EH (cell line): Measurements from ENCODE around the gene DENND1A.
"Not testable (repeated sequence)": the region's sequence is repeated elsewhere in the genome, so short reads cannot be mapped to it uniquely, and the experiment has no call there.

ENCODE experiments used
- DNase-seq: peaks from one replicate; pipeline ENCODE4 v3.0.0-alpha.2; 2015; ENCODE audit warnings: low read depth

DENND1A gene, protein sequence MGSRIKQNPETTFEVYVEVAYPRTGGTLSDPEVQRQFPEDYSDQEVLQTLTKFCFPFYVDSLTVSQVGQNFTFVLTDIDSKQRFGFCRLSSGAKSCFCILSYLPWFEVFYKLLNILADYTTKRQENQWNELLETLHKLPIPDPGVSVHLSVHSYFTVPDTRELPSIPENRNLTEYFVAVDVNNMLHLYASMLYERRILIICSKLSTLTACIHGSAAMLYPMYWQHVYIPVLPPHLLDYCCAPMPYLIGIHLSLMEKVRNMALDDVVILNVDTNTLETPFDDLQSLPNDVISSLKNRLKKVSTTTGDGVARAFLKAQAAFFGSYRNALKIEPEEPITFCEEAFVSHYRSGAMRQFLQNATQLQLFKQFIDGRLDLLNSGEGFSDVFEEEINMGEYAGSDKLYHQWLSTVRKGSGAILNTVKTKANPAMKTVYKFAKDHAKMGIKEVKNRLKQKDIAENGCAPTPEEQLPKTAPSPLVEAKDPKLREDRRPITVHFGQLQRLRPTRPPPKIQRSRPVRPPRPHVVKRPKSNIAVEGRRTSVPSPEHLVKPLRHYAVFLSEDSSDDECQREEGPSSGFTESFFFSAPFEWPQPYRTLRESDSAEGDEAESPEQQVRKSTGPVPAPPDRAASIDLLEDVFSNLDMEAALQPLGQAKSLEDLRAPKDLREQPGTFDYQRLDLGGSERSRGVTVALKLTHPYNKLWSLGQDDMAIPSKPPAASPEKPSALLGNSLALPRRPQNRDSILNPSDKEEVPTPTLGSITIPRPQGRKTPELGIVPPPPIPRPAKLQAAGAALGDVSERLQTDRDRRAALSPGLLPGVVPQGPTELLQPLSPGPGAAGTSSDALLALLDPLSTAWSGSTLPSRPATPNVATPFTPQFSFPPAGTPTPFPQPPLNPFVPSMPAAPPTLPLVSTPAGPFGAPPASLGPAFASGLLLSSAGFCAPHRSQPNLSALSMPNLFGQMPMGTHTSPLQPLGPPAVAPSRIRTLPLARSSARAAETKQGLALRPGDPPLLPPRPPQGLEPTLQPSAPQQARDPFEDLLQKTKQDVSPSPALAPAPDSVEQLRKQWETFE

DNA sequence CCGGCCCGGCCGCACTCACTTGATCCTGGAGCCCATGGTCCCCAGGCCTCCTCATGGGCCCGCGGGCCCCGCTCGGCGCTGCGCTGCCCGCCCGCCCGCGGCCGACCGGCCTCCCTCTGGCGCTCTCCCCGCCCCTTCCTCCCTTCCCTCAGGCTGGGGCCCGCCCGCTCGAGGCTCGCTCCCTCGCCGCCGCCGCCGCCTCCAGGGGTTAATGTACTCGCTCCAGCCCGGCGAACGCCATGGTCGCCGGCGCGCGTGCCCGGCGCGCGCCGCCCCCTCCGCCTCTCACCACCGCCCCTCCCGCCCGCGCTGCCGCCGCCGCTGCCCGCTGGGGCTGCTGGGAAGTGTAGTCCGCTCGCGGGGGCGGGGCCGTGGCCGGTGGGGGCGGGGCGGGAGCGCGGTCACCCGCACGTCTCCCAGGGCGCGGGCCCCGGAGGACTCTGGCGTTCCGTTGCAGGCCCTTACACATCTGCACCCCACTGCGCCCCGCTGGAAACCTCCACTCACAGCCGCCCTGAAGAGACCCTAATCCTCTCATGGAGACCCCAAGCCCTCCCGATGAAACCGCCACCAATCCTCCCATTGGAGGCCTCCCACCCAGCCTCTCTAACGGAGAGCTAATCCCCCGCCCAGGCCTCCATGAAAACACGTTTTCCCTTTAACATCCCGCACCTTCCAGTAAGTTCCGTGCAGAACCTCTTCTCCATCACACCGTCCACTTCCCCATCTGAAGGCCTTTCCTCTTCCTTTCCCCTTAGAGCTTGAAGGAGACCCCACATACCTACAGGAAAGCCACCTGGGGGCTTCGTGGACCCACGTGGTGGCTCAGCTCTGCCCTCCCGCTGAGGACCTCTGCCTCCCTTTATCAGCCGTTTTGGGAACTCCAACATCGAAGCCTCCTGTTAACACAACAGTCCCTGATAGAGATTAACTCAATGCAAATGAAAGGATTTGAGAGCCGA, at the start of gene DENND1A:
Gene DENND1A, minus strand, starts transcription at position 257 of the 962 bp plus-strand sequence. Its CDS starts 221 bp downstream, at position 36.
- DNase-seq = peak; percentile 92

DNA sequence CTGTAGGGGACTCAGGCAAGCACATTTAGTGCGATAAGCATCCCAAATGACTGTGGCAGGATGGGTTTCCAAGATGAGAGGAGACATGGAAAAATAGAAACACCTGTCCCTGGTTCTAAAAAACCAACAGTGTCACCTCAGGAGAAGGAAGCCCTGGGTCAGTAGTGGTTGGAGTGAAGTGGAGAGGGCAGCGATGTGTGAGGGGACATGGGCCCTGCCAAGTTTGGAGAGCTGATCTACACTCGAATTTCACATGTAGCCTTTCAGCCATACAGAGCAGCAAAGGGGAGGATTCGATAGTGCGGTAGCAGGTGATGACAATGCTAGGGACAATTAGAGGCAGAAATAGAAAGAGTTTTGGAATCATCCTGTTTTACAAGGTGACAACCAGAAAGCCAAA, 49.1 kb upstream of the DENND1A start:
- no peak for DNase-seq

DNA sequence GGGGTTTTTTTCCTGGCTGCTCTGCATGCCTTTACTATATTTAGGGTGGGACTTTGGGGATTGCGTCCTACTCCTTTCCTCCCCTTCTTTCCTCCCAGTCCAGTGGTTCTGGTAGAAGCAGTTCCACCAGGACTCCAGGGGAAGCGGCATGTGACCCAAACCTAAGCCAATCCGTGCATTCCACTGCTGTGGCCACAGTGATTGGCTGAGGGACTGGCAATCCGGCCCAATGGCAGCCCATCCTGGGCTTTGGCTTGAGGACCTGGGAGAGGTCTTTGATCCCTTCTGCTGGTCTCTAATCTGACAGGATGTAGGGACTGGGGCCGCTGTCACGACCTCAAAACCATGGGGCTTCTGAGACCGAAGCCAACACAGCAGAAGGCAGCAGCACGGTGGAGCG, 46.7 kb upstream of the DENND1A start:
- not testable (repeated sequence) for DNase-seq

DNA sequence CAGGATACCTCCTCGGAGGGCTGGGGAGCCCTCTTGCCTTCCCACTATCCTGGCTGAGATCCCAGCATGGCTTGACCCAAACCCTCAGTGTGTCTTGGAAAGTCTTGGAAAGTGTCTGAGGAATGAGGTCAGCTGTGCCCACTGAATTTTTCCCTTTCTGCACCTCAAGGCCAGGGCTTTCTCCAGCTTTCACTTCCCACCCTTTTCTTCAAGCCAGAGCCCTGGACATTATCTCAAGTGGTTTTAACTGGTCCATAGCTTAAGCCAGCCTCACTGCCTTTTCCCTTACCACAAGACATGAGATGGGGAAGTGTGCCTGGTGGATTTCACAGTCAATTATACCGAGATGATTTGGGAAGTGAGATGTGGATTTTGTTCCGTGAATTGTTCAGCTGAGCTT, 45.9 kb upstream of the DENND1A start:
- DNase-seq = no peak

DNA sequence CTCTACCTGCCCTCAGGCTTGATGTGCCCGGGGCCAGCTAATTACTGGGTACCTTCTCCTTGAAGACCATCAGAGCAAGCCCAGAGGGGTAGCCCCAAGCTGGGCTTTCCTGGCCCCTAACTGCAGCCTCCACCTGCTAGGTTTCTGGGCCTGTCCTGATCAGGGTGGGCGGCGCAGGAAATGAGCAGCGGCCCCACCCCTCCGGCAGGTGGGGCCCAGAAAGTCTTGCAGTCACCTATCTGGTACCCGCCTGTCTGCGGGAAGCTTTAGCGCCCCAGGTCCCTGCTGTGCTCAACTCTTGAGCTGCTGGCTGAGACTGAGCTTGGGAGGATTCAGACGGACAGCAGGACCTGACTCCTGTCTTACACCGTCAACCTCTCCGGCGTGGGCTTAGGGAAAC, 44.5 kb upstream of the DENND1A start:
- DNase-seq = no peak

DNA sequence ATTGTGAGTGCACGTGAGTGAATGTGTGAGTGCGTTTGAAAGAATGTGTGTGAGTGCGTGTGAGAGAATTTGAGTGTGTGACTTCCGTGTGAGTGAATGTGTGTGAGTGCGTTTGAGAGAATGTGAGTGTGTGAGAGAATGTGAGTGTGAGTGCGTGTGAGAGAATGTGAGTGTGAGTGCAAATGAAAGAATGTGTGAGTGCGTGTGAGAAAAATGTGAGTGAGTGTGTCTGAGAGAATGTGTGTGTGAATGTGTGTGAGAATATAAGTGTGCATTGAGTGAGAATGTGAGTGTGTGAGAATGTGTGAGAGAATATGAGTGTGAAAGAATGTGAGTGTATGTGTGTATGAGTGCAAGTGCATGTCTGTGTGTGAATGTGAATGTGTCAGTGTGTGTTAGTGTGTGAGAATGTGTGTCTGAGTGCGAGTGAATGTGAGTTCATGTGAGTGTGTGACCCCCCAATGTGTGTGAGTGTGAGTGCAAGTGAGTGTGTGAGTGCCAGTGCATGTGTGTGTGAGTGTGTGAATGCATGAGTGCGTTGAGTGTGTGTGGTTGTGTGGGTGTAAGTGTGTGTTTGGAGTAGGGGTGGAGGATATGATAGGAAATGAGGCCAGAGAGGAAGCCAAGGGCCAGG, 43.8 kb upstream of the DENND1A start:
- no peak for DNase-seq

DNA sequence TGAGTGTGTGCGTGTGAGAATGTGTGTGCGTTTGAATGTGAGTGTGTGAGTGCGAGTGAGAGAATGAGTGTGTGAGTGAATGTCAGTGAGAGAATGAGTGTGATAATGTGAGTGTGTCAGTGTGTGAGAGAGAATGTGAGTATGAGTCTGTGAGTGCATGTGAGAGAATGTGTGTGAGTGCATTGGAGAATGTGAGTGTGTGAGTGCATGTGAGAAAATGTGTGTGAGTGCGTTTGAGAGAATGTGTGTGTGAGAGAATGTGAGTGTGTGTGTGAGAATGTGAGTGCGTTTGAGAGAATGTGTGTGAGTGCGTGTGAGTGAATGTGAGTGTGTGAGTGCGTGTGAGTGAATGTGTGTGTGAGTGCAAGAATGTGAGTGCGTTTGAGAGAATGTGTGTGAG, 42.7 kb upstream of the DENND1A start:
- DNase-seq = no peak

DNA sequence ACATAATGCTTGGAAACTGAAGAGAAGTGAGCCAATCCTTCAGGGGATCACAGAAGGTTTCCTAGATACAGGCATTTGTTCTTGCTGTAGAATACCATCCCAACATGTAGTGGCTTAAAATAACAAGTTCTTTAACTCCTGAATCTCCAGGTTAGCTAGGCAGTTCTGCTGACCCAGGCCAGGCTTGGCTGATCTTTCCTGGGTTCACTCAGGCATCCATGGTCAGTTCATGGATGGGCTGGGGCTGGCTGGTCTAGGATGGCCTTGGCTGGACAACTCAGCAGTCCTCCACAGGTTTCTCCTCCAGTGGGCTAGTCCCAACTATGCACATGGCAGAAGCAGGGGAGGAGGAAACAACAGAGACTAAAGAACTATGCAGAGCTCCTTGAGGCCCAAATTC, 37.4 kb upstream of the DENND1A start:
- DNase-seq = no peak

DNA sequence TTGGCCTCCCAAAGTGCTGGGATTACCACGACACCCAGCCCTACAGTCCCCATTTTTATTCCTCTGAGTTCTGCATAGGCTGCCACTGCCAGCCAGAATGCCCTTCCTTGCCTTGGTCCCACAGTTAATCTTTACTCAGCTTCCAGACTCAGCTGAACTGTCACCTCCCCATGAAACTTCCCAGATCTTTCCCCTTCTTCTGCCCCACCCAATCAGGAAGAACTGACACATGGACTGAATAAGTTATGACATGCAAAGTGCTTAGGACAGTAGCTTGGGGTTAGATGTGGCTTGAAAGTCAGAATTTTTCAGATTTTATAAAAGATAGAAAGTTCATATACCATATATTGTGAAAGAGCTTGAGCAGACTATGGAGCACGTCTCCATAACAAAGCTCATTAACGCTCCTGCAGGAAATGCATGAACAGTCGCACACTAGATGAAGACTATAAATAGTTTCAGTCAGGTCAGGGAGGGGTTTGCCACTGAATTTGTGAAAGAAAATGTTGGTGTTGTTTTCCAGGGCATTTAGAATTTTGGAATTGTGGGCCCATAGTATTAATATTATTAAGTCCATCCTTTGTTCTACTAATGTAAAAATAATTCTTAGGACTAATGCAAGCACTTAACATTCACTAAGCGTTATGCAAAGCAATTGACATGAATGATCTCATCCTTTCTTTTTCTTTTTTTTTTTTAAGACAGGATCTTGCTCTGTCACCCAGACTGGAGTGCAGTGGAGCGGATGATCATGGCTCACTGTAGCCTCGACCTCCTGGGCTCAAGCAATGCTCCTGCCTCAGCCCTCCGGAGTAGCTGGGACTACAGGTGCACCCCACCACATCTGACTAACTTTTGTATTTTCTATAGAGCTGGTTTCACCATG, 36.1 kb upstream of the DENND1A start:
- no peak for DNase-seq

DNA sequence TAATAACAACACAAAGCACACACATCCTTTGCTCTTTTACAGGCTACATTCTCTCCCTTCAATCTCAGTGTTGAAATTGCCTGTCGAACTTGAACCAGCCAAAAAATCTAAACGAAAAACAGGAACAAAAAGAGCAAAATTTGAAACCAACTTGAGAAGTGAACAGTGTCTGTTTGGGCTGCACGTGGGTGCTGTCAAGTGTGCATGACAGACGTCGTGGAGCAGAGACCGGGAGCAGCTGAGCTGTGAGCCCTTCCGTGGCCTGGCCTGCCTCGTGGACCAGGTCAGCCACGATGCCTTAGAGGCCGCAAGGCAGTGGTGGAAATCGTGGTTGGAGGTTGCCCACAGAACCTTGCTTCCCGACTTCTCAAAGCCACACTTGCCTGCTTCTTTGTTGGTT, 34.8 kb upstream of the DENND1A start:
- DNase-seq = no peak

DNA sequence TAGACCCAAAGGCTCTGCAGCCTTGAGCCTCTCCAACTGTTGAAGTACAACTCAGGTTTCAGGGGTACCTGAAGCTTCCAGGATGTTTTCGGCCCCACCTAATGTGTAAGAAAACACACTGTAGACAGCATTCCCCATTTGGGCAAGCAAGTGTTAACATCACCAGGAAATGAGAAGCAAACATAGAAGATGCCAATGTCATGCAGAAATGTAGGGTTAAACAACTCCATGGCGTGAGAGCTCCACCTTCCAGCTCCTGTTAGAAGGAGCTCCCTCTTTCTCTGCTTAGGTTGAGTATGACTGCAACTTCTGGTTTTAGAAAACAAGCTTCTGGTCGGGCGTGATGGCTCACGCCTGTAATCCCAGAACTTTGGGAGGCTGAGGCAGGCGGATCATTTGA, 31.0 kb upstream of the DENND1A start:
- no peak for DNase-seq

DNA sequence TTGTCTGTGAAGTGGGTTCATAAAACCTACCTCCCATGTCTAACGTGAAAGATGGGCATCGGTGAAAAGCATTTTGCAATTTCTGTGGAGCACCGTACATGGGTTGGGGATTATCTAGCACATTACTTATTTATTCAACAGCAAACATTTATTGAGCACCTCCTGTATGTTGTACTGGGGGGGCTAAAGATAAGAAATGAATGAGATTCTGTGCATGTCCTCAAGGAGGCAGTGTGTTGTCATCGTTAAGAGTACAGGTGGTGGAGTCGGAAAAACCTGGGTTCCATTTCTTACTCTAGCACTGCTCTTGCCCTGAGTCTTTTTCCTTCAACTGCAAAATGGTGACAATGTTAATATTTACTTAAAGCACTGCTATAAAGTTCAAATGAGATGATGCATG, 30.4 kb upstream of the DENND1A start:
- no peak for DNase-seq

DNA sequence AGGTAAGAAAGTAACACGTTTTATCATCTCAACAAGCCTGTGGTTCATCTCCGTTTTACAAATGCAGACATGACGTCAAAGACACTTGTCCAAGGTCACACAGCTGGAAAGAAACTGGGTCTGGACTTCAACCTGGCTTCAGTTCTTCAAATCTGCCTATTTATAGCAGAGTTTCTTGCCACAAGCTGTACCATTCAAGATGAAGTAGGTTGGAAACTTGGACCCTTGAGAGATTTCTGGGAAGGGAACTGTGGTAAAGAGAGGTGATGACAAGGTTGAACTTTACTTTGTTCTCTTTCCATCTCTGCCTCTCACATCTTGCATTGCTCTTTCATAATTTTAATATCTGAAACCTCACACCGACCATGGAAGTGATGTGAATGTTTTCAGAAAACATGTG, 29.9 kb upstream of the DENND1A start:
- DNase-seq = no peak

DNA sequence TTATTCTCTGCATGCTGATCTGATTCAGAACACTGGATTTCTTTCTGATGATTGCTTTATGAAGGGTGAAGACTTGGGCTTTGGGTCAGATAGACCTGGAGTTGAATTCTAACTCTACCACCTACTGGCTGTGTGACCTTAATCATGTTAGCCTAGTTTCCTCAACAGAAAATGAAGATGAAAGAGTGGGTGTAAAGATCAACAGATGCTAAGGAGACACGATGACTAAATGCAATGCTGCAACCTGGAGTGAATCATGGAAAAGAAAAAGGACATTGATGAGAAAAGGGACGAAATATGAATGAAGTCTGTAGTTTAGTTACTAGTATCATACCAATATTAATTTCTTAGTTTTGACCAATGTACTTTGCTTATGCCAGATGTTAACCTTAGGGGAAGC, 27.8 kb upstream of the DENND1A start:
- DNase-seq = no peak

DNA sequence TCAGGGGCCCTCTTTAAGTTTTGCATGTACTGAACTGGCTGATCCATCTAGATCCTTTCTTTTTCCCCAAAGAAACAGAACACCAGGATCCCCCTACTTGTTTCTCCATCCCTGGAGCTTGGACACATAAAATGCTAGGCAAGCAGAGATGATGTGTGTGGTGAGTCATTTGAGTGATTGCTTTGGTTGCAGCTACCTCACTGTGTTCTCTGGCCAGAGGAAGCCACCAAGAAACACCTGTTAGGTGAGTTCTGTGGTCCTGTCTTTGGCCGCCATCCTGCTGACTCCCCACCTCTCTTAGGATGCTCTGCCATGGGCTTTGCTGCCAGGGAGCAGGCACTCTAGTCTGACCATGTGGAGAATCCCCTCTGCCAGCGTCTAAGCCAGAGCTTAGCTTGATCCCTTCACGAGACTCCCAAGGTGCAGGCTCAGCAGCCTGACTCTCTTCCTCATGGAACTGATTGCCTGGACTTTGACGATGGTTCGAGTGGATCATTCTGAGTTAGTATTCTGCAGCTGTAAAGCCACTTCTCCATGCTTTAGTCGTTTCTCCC, 27.3 kb upstream of the DENND1A start:
- no peak for DNase-seq

DNA sequence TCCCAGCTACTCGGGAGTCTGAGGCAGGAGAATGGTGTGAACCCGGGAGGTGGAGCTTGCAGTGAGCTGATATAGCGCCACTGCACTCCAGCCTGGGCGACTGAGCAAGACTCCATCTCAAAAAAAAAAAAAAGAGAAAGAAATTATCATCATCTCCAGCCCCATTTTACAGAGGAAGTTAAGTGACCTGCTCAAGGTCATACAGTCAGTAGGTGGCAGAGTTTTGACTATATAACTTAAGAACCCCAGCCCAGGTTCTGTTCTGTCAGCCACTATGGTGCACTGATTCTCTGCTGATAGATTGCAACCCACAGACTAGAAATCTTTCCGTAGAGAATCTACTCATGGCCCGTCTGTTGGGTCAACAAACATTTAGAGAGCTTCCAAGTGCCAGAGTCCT, 25.7 kb upstream of the DENND1A start:
- DNase-seq = no peak

DNA sequence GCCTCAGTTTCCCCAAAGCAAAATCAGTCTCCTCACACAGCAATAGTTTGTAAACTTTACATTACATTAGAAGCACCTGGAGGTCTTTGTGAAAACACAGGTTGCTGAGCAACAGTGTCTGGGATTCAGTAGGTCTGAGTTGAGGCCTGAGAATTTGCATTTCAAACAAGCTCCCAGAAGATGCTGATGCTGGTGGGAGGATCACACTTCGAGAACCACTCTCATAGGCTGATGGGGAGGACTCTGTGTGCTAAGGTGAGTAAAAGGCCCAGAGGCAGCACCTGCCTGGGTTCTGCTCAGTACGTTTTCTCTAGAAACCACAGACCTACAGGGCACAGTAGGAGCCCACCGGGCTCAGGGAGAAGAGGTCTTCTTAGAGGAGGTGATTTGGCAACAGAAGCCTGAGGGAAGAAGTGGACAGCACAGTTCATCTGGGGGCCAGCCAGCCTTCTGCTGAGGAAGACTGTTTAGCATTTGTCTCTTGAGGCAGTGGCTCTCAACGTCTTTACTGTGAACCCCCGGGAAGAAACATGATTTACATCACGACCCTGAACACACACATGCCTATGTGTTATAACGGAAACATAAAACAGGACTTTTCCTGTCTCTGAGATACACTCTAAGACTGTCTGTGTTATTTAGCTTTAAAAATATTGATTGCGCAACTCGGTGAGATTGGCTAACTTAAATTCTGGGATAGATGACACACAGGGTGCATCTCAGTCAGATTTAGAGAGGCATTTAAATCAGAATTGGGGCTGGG, 24.8 kb upstream of the DENND1A start:
- DNase-seq = peak; percentile 13

DNA sequence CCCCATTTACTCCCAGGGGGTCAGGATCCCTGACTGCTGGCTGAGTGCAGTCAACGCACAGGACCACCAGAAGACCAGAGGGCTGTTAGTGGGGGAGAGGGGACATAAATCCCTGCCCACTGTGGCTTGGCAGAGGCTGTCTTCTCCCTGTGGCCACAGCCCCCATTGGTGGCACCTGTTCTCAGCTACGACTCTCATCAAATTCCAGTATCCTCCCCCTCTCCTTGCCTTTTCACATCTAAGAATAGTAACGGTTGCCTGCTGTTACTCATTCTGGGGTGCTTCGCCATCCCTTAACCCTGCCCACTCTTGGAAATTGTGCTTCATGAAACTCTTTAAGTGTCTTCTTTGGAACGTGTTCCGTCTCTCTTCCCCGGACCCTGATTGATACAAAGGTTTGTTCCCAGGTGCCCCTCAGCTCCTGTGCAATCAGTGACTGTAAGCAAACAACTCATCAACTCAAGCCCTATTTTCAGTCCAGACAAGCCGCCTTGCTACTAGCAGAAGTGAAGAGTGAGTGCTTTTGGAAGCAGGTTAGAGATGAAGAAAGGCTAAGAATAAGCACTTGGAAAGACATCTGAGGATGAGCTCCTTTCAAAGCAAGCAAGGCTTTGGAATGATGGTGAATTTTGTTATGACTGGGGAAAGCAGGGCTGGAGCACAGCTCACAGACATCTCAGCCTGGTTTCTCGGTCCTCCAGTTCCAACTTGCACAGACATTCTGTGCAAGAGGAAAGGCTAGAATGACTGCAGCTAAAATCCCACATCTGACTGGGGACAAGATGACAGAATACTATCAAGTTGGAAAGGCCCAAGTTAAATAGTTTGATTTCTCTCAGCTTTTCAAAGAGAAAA, 22.9 kb upstream of the DENND1A start:
- no peak for DNase-seq
